Right hindlimb (tissue), 1 donor: ENCODE data around the gene GAN.
"Not testable (repeated sequence)": the region's sequence is repeated elsewhere in the genome, so short reads cannot be mapped to it uniquely, and the experiment has no call there.

Experiments used
- DNase-seq: peaks from one replicate; pipeline ENCODE4 v3.0.0-alpha.2; 2018

GAN gene

GRCh38 chr16:81403208-81403600 lies 88.4 kb downstream of the GAN start:
- no peak for DNase-seq

- peak; percentile 85 for DNase-seq
These were observed 89.0 kb downstream of the GAN start for GRCh38 chr16:81403601-81404391.

GRCh38 chr16:81405002-81405401 lies 90.2 kb downstream of the GAN start:
- not testable (repeated sequence) for DNase-seq

GRCh38 chr16:81405702-81406113 lies 90.9 kb downstream of the GAN start:
- no peak for DNase-seq

GRCh38 chr16:81408409-81408950 lies 93.7 kb downstream of the GAN start:
- no peak for DNase-seq

- no peak for DNase-seq
These were observed 94.3 kb downstream of the GAN start for GRCh38 chr16:81409016-81409556.

- DNase-seq = no peak
These were observed 96.0 kb downstream of the GAN start for GRCh38 chr16:81410643-81411293.

- no peak for DNase-seq
These were observed 98.7 kb downstream of the GAN start for GRCh38 chr16:81413245-81413990.

GRCh38 chr16:81415751-81416150 lies 101.0 kb downstream of the GAN start:
- no peak for DNase-seq

- DNase-seq = no peak
These were observed 102.0 kb downstream of the GAN start for GRCh38 chr16:81416749-81417148.

- DNase-seq = no peak
These were observed 102.4 kb downstream of the GAN start for GRCh38 chr16:81417210-81417609.

GRCh38 chr16:81419806-81420205 lies 105.0 kb downstream of the GAN start:
- no peak for DNase-seq

GRCh38 chr16:81421126-81421525 lies 106.4 kb downstream of the GAN start:
- DNase-seq = no peak

GRCh38 chr16:81421536-81421935 lies 106.8 kb downstream of the GAN start:
- DNase-seq = no peak

GRCh38 chr16:81422153-81422552 lies 107.4 kb downstream of the GAN start:
- DNase-seq = not testable (repeated sequence)

- no peak for DNase-seq
These were observed 110.0 kb downstream of the GAN start for GRCh38 chr16:81424771-81425170.

- DNase-seq = no peak
These were observed 112.5 kb downstream of the GAN start for GRCh38 chr16:81427219-81427618.

GRCh38 chr16:81429045-81429521 lies 114.3 kb downstream of the GAN start:
- no peak for DNase-seq

- DNase-seq = no peak
These were observed 117.0 kb downstream of the GAN start for GRCh38 chr16:81431554-81432353.

- DNase-seq = no peak
These were observed 118.3 kb downstream of the GAN start for GRCh38 chr16:81432937-81433557.

- DNase-seq = no peak
These were observed 120.3 kb downstream of the GAN start for GRCh38 chr16:81435103-81435502.

GRCh38 chr16:81435567-81435966 lies 120.8 kb downstream of the GAN start:
- no peak for DNase-seq
